Epithelial cell of proximal tubule (primary cell): ENCODE results near the gene CEMIP2. TPM values are rescaled to one million over a fixed set of nuclear protein-coding genes. Genes with fewer than 3 reads are reported as not detected.

Experiments used
- DNase-seq: peaks from one replicate; pipeline ENCODE4 v3.0.0-alpha.2; 2011; ENCODE audit warnings: low read depth
- H3K4me3 ChIP-seq: 2 replicates; pipeline ENCODE4 v1.5.1; 2011; ENCODE audit warnings: low read depth, mild to moderate bottlenecking, low read length
- CTCF ChIP-seq: conservative IDR thresholded peaks from 2 replicates; pipeline ENCODE4 v1.5.1; 2012; ENCODE audit warnings: low read depth, mild to moderate bottlenecking, low read length
- total RNA-seq: library from RNA; depleted of rRNA; stranded (reverse); fragments of >200 nt; gene quantifications from 2 replicates; pipeline ENCODE4 v1.2.3, GENCODE V29; 2015

The CEMIP2 gene
- total RNA-seq, 1 donor from 2014 or later: 58.8 TPM

GRCh38 chr9:71644819-71645362 lies 123.4 kb downstream of the CEMIP2 start:
- DNase-seq: no peak
- H3K4me3 ChIP-seq: no peak overlapping the region
- TF ChIP-seq CTCF: no peak

- no peak for DNase-seq
- H3K4me3 ChIP-seq: no peak overlapping the region
- no peak for TF ChIP-seq CTCF
Observed at GRCh38 chr9:71643330-71643729, 125.0 kb downstream of the CEMIP2 start.

GRCh38 chr9:71642056-71642455 lies 126.3 kb downstream of the CEMIP2 start:
- no peak for TF ChIP-seq CTCF
- no peak overlapping the region for H3K4me3 ChIP-seq
- no peak for DNase-seq

GRCh38 chr9:71638627-71639026 lies 129.7 kb downstream of the CEMIP2 start:
- no peak overlapping the region for H3K4me3 ChIP-seq
- no peak for DNase-seq
- no peak for TF ChIP-seq CTCF

DNA sequence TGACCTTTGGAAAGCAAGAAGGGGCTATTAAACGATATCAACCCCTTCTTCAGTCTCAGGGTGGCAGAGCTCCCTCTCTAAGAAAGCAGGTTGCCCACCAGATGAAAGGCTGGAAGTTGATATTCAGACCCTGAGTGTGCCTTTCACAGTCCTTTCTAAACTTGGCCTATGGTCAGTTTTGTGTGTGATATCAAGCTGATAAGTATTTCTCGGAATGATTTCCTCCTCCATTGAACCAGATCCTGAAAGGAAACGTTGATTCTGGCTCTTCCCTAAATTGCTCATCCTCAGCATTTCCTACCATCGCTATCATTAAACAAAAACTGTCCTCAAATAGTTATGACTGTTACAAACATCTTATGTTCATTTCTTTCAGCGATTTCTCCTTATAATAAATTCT lies 130.4 kb downstream of the CEMIP2 start:
- H3K4me3 ChIP-seq: no peak overlapping the region
- DNase-seq: no peak
- TF ChIP-seq CTCF: no peak

- DNase-seq: no peak
- no peak for TF ChIP-seq CTCF
Observed at GRCh38 chr9:71637375-71637774, 130.9 kb downstream of the CEMIP2 start.

DNA sequence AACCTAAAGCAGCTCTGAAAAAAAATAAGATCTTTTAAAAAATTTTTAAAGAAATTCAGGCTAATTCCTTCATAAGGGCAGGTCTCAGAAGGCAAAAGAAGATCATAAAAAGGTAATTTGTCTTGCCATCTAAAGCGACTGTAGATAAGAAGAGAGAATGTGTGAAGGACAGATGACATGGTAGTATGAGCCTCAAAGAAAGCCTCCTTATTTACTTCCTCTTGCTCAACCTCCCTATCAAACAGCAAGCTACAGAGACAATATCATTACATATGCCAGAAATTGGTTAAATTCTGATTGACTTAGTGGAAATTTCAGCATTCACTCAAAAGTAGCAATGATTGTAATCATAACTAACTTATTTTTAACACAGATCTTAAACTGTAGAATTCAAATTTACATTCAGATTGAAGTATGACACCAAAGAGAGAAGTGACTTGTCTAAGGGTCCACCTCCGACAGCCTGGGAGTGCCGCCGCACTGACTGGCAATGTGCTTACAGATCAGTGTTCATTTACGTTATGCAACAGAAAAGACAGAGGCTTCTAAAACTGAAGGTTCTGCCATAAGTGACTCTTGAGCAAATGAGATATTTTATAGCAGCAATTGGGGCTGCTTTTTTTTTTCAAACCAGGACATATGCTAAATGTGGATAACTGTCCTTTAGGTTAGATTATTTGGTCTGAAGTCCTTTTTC lies 132.0 kb downstream of the CEMIP2 start:
- no peak for DNase-seq
- H3K4me3 ChIP-seq: no peak overlapping the region
- TF ChIP-seq CTCF: no peak

More at GRCh38 chr9:71637375-71637774, 130.9 kb downstream of the CEMIP2 start:
- H3K4me3 ChIP-seq: no peak overlapping the region
